CD14-positive monocyte (primary cell): ENCODE results near the gene COL13A1. TPM values are rescaled to one million over a fixed set of nuclear protein-coding genes. Genes with fewer than 3 reads are reported as not detected.

Experiments
- DNase-seq, 3 donors: peaks; one replicate each; pipeline ENCODE4 v3.0.0-alpha.2; 2011 to 2022
- H2AFZ ChIP-seq: 2 replicates; pipeline ENCODE4 v1.6.0; 2012; ENCODE audit warnings: mild to moderate bottlenecking, low read depth, low read length, inconsistent platforms; ENCODE audit not compliant: insufficient read depth, poor library complexity, severe bottlenecking
- H3K27ac ChIP-seq, 2 donors: 1 replicate in 1 of 2; 2 replicates in 1 of 2; pipeline ENCODE4 v1.5.1; 2012 to 2013; ENCODE audit warnings: low read length in 2 of 2, control low read depth in 1 of 2, inconsistent platforms in 1 of 2, low read depth in 1 of 2, mild to moderate bottlenecking in 1 of 2
- H3K27me3 ChIP-seq, 2 donors: one replicate each; pipeline versions ENCODE4 v1.6.0 to v1.6.1; 2011 to 2013; ENCODE audit warnings: low read length in 2 of 2; ENCODE audit not compliant: control insufficient read depth in 2 of 2, insufficient read depth in 2 of 2
- H3K36me3 ChIP-seq, 2 donors: replicated peaks in 1 of 2; 1 replicate in 1 of 2; 2 replicates in 1 of 2; pipeline versions ENCODE4 v1.5.1 to v1.6.1; 2012 to 2013; ENCODE audit warnings: low read length in 2 of 2, control low read depth in 1 of 2, inconsistent platforms in 1 of 2, mild to moderate bottlenecking in 1 of 2; ENCODE audit not compliant: insufficient read depth in 2 of 2, control insufficient read depth in 1 of 2
- H3K4me1 ChIP-seq, 2 donors: 1 replicate in 1 of 2; 2 replicates in 1 of 2; pipeline versions ENCODE4 v1.5.1 to v1.6.1; 2012 to 2013; ENCODE audit warnings: low read length in 2 of 2, control low read depth in 1 of 2, inconsistent platforms in 1 of 2, mild to moderate bottlenecking in 1 of 2, moderate library complexity in 1 of 2; ENCODE audit not compliant: insufficient read depth in 2 of 2, control insufficient read depth in 1 of 2
- H3K4me2 ChIP-seq: replicated peaks from 2 replicates; pipeline ENCODE3; 2012; ENCODE audit warnings: low read length, moderate library complexity, mild to moderate bottlenecking; ENCODE audit not compliant: poor library complexity, severe bottlenecking; ENCODE audit errors: extremely low read depth
- H3K4me3 ChIP-seq, 3 experiments: fragments of 200-600 bp in 1 of 3; sonication (generic) in 1 of 3; replicated peaks in 1 of 3; 1 replicate in 2 of 3; 2 replicates in 1 of 3; pipeline ENCODE4 v1.5.1; 2011 to 2013; ENCODE audit warnings: low read length in 3 of 3, mild to moderate bottlenecking in 3 of 3, control low read depth in 2 of 3, low read depth in 2 of 3, inconsistent platforms in 1 of 3, moderate library complexity in 1 of 3
- H3K79me2 ChIP-seq: 2 replicates; pipeline ENCODE4 v1.6.0; 2012; ENCODE audit warnings: mild to moderate bottlenecking, control low read depth, inconsistent platforms, low read length, moderate library complexity; ENCODE audit not compliant: insufficient read depth
- H3K9ac ChIP-seq: 2 replicates; pipeline ENCODE4 v1.6.0; 2017; ENCODE audit warnings: low read length, mild to moderate bottlenecking; ENCODE audit not compliant: insufficient read depth, poor library complexity, severe bottlenecking
- H3K9me3 ChIP-seq, 2 donors: replicated peaks in 1 of 2; 1 replicate in 1 of 2; 2 replicates in 1 of 2; pipeline versions ENCODE4 v1.5.1 to v1.6.1; 2012 to 2013; ENCODE audit warnings: low read length in 2 of 2, control low read depth in 1 of 2; ENCODE audit not compliant: control insufficient read depth in 1 of 2, insufficient read depth in 1 of 2
- H4K20me1 ChIP-seq: 2 replicates; pipeline ENCODE4 v1.6.0; 2012; ENCODE audit warnings: mild to moderate bottlenecking, low read length, control low read depth, moderate library complexity; ENCODE audit not compliant: insufficient read depth
- H3K27ac Mint-ChIP-seq, 7 donors: one replicate each; pipeline ENCODE4 v1.8.0; 2020; ENCODE audit warnings: mild to moderate bottlenecking in 7 of 7, mixed read lengths in 7 of 7, moderate library complexity in 6 of 7, inconsistent platforms in 2 of 7
- H3K27me3 Mint-ChIP-seq, 3 donors: one replicate each; pipeline ENCODE4 v1.8.0; 2021 to 2022; ENCODE audit warnings: low read depth in 3 of 3, mild to moderate bottlenecking in 3 of 3, mixed read lengths in 3 of 3, moderate library complexity in 3 of 3, inconsistent platforms in 1 of 3
- H3K36me3 Mint-ChIP-seq, 2 donors: one replicate each; pipeline ENCODE4 v1.8.0; 2020; ENCODE audit warnings: mixed read lengths in 2 of 2, inconsistent platforms in 1 of 2, mild to moderate bottlenecking in 1 of 2
- H3K4me1 Mint-ChIP-seq: one replicate; pipeline ENCODE4 v1.8.0; 2020; ENCODE audit warnings: mild to moderate bottlenecking, mixed read lengths
- H3K4me3 Mint-ChIP-seq, 2 donors: one replicate each; pipeline ENCODE4 v1.8.0; 2020; ENCODE audit warnings: mild to moderate bottlenecking in 2 of 2, mixed read lengths in 2 of 2, moderate library complexity in 1 of 2
- H3K9me3 Mint-ChIP-seq, 7 donors: one replicate each; pipeline ENCODE4 v1.8.0; 2020 to 2022; ENCODE audit warnings: mixed read lengths in 7 of 7, mild to moderate bottlenecking in 6 of 7, moderate library complexity in 6 of 7, inconsistent platforms in 2 of 7
- CTCF ChIP-seq: fragments of 200-600 bp; IDR thresholded peaks from one replicate; pipeline ENCODE4 v1.8.0; 2022; ENCODE audit warnings: antibody characterized with exemption, mild to moderate bottlenecking
- WGBS: methylation state at CpG from one replicate; pipeline ENCODE4 v1.1.5; 2013; ENCODE audit warnings: missing lambda C conversion rate; ENCODE audit not compliant: insufficient coverage; 5-methylcytosine and 5-hydroxymethylcytosine counted together
- intact Hi-C, 2 donors: fragments of 100-400 bp; cut with micrococcal nuclease; formaldehyde crosslinking; loops; one replicate each; pipeline versions ENCODE4 v1.15.0 to v1.15.1; 2023
- polyA plus RNA-seq, 3 donors: library from polyadenylated mRNA; depleted of rRNA in 1 of 3; unstranded in 2 of 3; stranded (reverse) in 1 of 3; fragments of 300-500 nt in 2 of 3; fragments of >200 nt in 1 of 3; fragmentation: Illumina TruSeq in 2 of 3; gene quantifications; 1 replicate in 2 of 3; 2 replicates in 1 of 3; pipeline ENCODE4 v1.2.3, GENCODE V29; 2012 to 2021

Gene COL13A1
- polyA plus RNA-seq, 3 donors = not detected

GRCh38 chr10:69980672-69981071, 179.0 kb downstream of the COL13A1 start:
- no peak overlapping the region for H3K4me3 Mint-ChIP-seq
- no peaks in the 10 kb centered on the region for H3K36me3 ChIP-seq

GRCh38 chr10:69988094-69988493, 186.4 kb downstream of the COL13A1 start:
- H4K20me1 ChIP-seq = no peaks in the 10 kb centered on the region
- intact Hi-C loops = no loop called here
- H3K27ac Mint-ChIP-seq = no peak overlapping the region

More at GRCh38 chr10:69980672-69981071, 179.0 kb downstream of the COL13A1 start:
- H3K27me3 ChIP-seq = no peaks in the 10 kb centered on the region
- H3K36me3 Mint-ChIP-seq = no peaks in the 10 kb centered on the region
- H3K9me3 ChIP-seq = peaks cover 13 to 22% of the 10 kb centered on the region in 2 donors
- H3K27me3 Mint-ChIP-seq = peaks cover 22 to 28% (median 24%) of the 10 kb centered on the region in 3 donors
- intact Hi-C loops = no loop called here
- H3K9me3 Mint-ChIP-seq = peaks cover 16 to 42% (median 30%) of the 10 kb centered on the region in 7 donors
- H3K79me2 ChIP-seq = no peaks in the 10 kb centered on the region
- H3K4me1 Mint-ChIP-seq = no peaks in the 10 kb centered on the region
- no peak overlapping the region for H3K4me3 ChIP-seq
- H3K9ac ChIP-seq = no peak overlapping the region
- H3K27ac ChIP-seq = no peak overlapping the region
- TF ChIP-seq CTCF = no peak
- no peaks in the 10 kb centered on the region for H4K20me1 ChIP-seq
- no CpG with 5 or more reads among the region's 2 CpGs for WGBS
- no peaks in the 10 kb centered on the region for H3K4me1 ChIP-seq
- no peak overlapping the region for H3K4me2 ChIP-seq
- no peak overlapping the region for H2AFZ ChIP-seq
- DNase-seq = no peak
- H3K27ac Mint-ChIP-seq = no peak overlapping the region

More at GRCh38 chr10:69988094-69988493, 186.4 kb downstream of the COL13A1 start:
- Histone ChIP-seq H3K4me1 (no peaks in the 10 kb centered on the region), H2AFZ (no peak overlapping the region), H3K4me2 (no peak overlapping the region), H3K36me3 (no peaks in the 10 kb centered on the region), H3K27me3 (peaks cover 2 to 23% of the 10 kb centered on the region in 2 donors), H3K4me3 (no peak overlapping the region), H3K9ac (no peak overlapping the region), H3K79me2 (no peaks in the 10 kb centered on the region), H3K27ac (no peak overlapping the region), H3K9me3 (no peaks in the 10 kb centered on the region)
- WGBS = 76% methylated on average over 2 of the region's 2 CpGs
- Mint-ChIP-seq H3K4me3 (no peak overlapping the region), H3K9me3 (peaks cover 0 to 6% (median 1%) of the 10 kb centered on the region in 7 donors), H3K36me3 (no peaks in the 10 kb centered on the region), H3K27me3 (peaks cover 13 to 35% (median 34%) of the 10 kb centered on the region in 3 donors), H3K4me1 (no peaks in the 10 kb centered on the region)
- DNase-seq = no peak
- no peak for TF ChIP-seq CTCF
